Esophagus squamous epithelium (tissue), 4 donors: ENCODE results near the gene ZNF79.

Source experiments
- CTCF ChIP-seq, 6 experiments: fragments of 450-650 bp in 4 of 6; fragments of 200-600 bp in 2 of 6; sonication (generic) in 2 of 6; IDR thresholded peaks; one replicate each; pipeline ENCODE4 v1.5.1; 2016 to 2019; ENCODE audit warnings: antibody characterized with exemption in 6 of 6, mild to moderate bottlenecking in 4 of 6, moderate library complexity in 4 of 6
- POLR2A ChIP-seq, 4 donors: fragments of 450-650 bp; IDR thresholded peaks; one replicate each; pipeline ENCODE4 v1.6.1; 2017; ENCODE audit warnings: antibody characterized with exemption in 4 of 4, mild to moderate bottlenecking in 4 of 4, moderate library complexity in 3 of 4

- TF ChIP-seq CTCF (IDR thresholded peaks at IDR 0.05) = no peak
- no peak for TF ChIP-seq POLR2A (IDR thresholded peaks at IDR 0.05)
Measured at GRCh38 chr9:127473932-127474331, 49.8 kb downstream of the ZNF79 start.
